A673 (cell line): ENCODE data around the gene GRK6. TPM values are rescaled to one million over a fixed set of nuclear protein-coding genes. Genes with fewer than 3 reads are reported as not detected.

Experiments used
- BruUV-seq: library from RNA; stranded (reverse); fragments of 400-500 nt; replicated peaks from 2 replicates; lab custom pipeline; 2021; lab: Mats Ljungman, UMichigan
- CTCF ChIA-PET: fragments of 300-600 bp; sonication (Branson Sonifier 250); formaldehyde crosslinking; loops from one replicate; lab custom pipeline; 2022; ENCODE audit warnings: antibody characterized with exemption; lab: Charles Lee
- POLR2A ChIA-PET: fragments of 300-600 bp; sonication (Branson Sonifier 250); formaldehyde crosslinking; loops from one replicate; lab custom pipeline; 2022; ENCODE audit warnings: antibody characterized with exemption; ENCODE audit not compliant: low non-redundant PET; lab: Charles Lee
- DNase-seq: peaks from one replicate; pipeline ENCODE4 v3.0.0-alpha.2; 2015; ENCODE audit warnings: low spot score
- H3K27ac ChIP-seq: fragments of 200-600 bp; sonication (generic); 2 replicates; pipeline ENCODE4 v1.5.1; 2016; ENCODE audit warnings: mixed run types, low read depth, mild to moderate bottlenecking, mixed read lengths, antibody characterized with exemption, low read length; ENCODE audit not compliant: poor library complexity, severe bottlenecking
- H3K27me3 ChIP-seq: fragments of 200-600 bp; sonication (generic); replicated peaks from 2 replicates; pipeline ENCODE4 v1.6.1; 2017; ENCODE audit warnings: mixed run types, low read depth, mild to moderate bottlenecking, mixed read lengths, antibody characterized with exemption, low read length; ENCODE audit not compliant: insufficient read depth, poor library complexity
- H3K36me3 ChIP-seq: fragments of 200-600 bp; sonication (generic); 2 replicates; pipeline ENCODE4 v1.6.1; 2016; ENCODE audit warnings: mixed run types, mild to moderate bottlenecking, mixed read lengths, antibody characterized with exemption, low read length; ENCODE audit not compliant: insufficient read depth, poor library complexity, severe bottlenecking
- H3K4me1 ChIP-seq: fragments of 200-600 bp; sonication (generic); 2 replicates; pipeline ENCODE4 v1.6.1; 2017; ENCODE audit warnings: mixed run types, mild to moderate bottlenecking, mixed read lengths, antibody characterized with exemption, low read length; ENCODE audit not compliant: insufficient read depth, poor library complexity, severe bottlenecking
- H3K4me3 ChIP-seq: fragments of 200-600 bp; sonication (generic); 2 replicates; pipeline ENCODE4 v1.5.1; 2016; ENCODE audit warnings: low read depth, mixed run types, mild to moderate bottlenecking, mixed read lengths, low read length; ENCODE audit not compliant: poor library complexity, severe bottlenecking
- H3K9me3 ChIP-seq: fragments of 200-600 bp; sonication (generic); 2 replicates; pipeline ENCODE4 v1.6.1; 2016; ENCODE audit warnings: mixed run types, low read depth, mild to moderate bottlenecking, mixed read lengths, antibody characterized with exemption, low read length; ENCODE audit not compliant: poor library complexity, severe bottlenecking
- EZH2 ChIP-seq: fragments of 200-600 bp; sonication (generic); IDR thresholded peaks from 2 replicates; pipeline ENCODE4 v1.6.1; 2017; ENCODE audit warnings: borderline replicate concordance, low read depth, mild to moderate bottlenecking, mixed read lengths, antibody characterized with exemption, low read length; ENCODE audit not compliant: poor library complexity, severe bottlenecking
- intact Hi-C: fragments of 100-400 bp; cut with micrococcal nuclease; formaldehyde crosslinking; loops from one replicate; pipeline ENCODE4 v1.10.0; 2022; ENCODE audit not compliant: unreplicated experiment
- total RNA-seq: library from RNA; stranded (reverse); gene quantifications from 2 replicates; pipeline ENCODE4 v1.2.3, GENCODE V29; 2021
- TF ChIP-seq, protein P1 (sequence below): fragments of 300-800, 200-600 bp; sonication (generic); conservative IDR thresholded peaks from 2 replicates; pipeline ENCODE4 v1.5.1; 2017; ENCODE audit warnings: low read depth, mild to moderate bottlenecking, antibody characterized with exemption, low read length, moderate library complexity, mixed read lengths

The GRK6 gene
- total RNA-seq, 1 experiment from 2014 or later, result 32.1 TPM

DNA sequence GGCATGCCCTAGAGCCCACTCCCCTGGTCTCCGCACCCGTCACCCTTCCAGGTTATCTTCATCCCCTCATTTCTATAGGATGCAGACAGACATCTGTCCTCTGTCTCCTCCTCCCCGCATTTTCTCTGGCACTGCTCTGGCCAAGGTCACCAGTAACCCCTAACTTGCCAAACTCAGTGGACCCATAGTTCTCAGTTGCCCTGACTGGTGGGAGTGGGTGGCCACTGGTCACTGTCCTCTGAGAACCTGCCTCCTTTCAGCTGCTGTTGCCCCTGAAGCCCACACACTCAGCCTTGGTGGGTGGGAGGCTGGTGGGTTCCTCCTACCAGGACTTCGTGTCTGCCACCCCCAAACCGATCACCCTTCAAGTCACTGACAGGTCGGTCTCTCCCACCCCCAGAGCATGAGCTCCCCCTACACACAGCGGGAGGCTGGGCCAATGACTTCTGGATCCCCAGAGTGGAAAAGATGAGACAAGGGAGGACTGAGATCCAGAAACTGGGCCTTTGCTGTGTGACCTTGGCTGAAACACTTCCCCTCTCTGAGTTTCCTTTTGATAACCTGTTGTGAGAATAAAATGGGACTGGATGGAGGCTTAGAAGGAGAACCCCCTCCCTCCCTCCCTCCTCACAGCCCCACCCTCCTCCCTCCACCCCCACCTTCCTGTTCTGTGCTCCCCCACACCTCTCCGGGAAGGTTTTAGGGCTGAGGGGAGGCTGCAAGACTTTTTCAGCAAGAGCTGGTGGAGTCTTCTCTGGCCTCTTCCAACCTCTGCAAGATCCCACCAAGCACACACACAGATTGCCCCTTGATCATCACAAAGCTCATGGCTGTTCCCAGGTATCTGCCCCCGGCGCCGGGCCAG is 49.3 kb downstream of the GRK6 start:
- Histone ChIP-seq H3K9me3 (no peaks in the 10 kb centered on the region), H3K27ac (no peak overlapping the region), H3K4me3 (no peak overlapping the region), H3K36me3 (peaks cover 9% of the 10 kb centered on the region), H3K27me3 (no peaks in the 10 kb centered on the region), H3K4me1 (peaks cover 19% of the 10 kb centered on the region)
- ChIA-PET POLR2A (no interaction called here), CTCF (no interaction called here)
- no TSS peak for BruUV-seq
- DNase-seq, result no peak
- intact Hi-C loops, result no loop called here
- TF ChIP-seq, protein P1, sequence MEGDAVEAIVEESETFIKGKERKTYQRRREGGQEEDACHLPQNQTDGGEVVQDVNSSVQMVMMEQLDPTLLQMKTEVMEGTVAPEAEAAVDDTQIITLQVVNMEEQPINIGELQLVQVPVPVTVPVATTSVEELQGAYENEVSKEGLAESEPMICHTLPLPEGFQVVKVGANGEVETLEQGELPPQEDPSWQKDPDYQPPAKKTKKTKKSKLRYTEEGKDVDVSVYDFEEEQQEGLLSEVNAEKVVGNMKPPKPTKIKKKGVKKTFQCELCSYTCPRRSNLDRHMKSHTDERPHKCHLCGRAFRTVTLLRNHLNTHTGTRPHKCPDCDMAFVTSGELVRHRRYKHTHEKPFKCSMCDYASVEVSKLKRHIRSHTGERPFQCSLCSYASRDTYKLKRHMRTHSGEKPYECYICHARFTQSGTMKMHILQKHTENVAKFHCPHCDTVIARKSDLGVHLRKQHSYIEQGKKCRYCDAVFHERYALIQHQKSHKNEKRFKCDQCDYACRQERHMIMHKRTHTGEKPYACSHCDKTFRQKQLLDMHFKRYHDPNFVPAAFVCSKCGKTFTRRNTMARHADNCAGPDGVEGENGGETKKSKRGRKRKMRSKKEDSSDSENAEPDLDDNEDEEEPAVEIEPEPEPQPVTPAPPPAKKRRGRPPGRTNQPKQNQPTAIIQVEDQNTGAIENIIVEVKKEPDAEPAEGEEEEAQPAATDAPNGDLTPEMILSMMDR, result no peak
- no peak for TF ChIP-seq EZH2

DNA sequence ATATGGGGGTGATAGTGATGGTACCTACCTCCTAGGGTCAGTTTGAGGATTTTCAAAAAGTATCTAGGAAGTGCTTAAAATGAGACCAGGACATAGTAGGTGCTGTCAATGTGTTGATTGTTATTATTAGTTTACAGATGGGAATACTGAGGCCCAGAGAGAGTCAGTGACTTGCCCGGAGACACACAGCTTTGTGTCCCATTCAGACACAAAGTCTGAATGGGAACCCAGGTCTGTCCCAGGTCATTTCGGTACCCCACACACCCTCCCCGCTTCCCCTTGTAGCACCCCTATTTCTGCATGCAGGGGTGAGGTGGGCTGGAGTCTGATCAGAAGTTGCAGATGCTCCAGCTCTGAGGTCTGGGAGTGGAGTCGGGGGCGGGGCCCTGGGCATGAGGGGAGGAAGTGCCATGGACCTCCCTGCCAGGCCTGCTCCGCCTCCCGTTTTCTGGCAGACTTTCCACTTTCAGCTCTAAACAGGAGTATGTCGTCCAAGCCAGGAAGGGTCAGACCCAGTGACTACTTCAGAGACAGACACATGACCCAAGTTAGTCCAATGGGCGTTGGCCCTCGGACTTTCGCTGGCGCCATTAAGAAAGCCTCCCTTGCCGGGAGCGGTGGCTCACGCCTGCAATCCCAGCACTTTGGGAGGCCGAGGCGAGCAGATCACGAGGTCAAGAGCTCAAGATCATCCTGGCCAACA is 50.2 kb downstream of the GRK6 start:
- Histone ChIP-seq H3K27ac (no peak overlapping the region), H3K4me1 (peaks cover 10% of the 10 kb centered on the region), H3K36me3 (peaks cover 4% of the 10 kb centered on the region), H3K4me3 (no peak overlapping the region), H3K27me3 (no peaks in the 10 kb centered on the region), H3K9me3 (no peaks in the 10 kb centered on the region)
- ChIA-PET CTCF (no interaction called here), POLR2A (no interaction called here)
- no TSS peak for BruUV-seq
- TF ChIP-seq, protein P1, result no peak
- TF ChIP-seq EZH2, result no peak
- intact Hi-C loops, result no loop called here
- no peak for DNase-seq

DNA sequence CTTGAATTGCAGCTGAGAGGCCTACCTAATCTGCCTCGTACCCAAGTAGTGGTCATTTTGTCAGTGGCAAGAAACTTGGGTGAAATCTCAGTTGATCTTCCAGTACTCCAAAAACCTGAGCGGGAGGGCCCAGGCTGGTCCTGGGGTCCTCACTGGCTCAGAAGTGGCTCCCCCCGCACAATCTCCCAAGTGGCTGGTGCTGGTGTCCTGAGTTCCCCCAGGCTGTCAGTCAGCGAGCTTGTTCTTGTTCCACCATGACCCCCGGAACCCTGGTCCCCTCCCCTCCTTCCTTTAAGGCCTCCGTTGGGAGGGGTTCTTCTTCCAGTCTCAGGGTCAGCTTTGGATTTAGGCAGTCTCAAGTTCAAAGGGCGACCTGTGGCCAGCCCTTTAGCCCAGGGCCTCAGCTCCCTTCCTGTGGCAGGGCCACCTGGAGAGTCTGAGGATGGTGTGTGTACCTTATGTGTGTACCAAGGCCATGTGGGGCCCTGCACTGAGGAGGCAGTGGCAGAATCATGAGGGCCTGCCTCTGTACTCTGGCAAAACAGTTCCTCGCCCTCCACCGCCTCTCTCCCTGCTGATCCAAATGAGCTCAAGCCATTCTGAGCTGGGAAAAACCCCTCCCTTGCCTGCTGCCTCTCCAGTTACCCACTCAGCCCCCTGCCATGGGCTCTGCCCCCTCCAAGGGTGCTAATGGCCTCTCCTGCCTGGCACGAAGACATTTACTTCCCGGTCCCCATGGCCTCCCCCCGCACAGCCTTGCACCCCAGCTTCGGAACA is 51.4 kb downstream of the GRK6 start:
- no peak for TF ChIP-seq EZH2
- TF ChIP-seq, protein P1, result no peak
- ChIA-PET CTCF (no interaction called here), POLR2A (no interaction called here)
- no peaks in the 10 kb centered on the region for H3K9me3 ChIP-seq
- peaks cover 4% of the 10 kb centered on the region for H3K4me1 ChIP-seq
- BruUV-seq, result no TSS peak
- intact Hi-C loops, result no loop called here
- H3K27me3 ChIP-seq, result no peaks in the 10 kb centered on the region
- DNase-seq, result no peak
- H3K36me3 ChIP-seq, result no peaks in the 10 kb centered on the region
- H3K4me3 ChIP-seq, result no peak overlapping the region
- no peak overlapping the region for H3K27ac ChIP-seq
